Measurements from ENCODE around the gene F10. TPM values are rescaled to one million over a fixed set of nuclear protein-coding genes. Genes with fewer than 3 reads are reported as not detected.

F10 gene
- total and polyA plus RNA-seq, 9 of the 15 experiments (the other 6 are each of a cell fraction or from before 2014, with no cell fraction given), result 0.04 to 0.09 (median 0.07) TPM; not detected in 5

- peak in 1 of 2 experiments; percentile 61; a peak in 2 of 4 replicates for TF ChIP-seq FOXA3 (CRISPR knock-in tag; conservative IDR thresholded peaks at IDR 0.05 in 1 of 2, IDR thresholded peaks at IDR 0.05 in 1 of 2)
- no peak; the same call in 1 of the 2 replicates for TF ChIP-seq REST (IDR thresholded peaks at IDR 0.05; ENCODE audit: borderline replicate concordance)
- TF ChIP-seq REST (CRISPR knock-in tag; IDR thresholded peaks at IDR 0.05; ENCODE audit: low read depth), result no peak
- no peak for TF ChIP-seq TEAD2 (tag; IDR thresholded peaks at IDR 0.05)
- TF ChIP-seq SIRT6 (IDR thresholded peaks at IDR 0.05; ENCODE audit: low read depth, low read length), result no peak
- peak; percentile 50; the same call in 1 of the 2 replicates for TF ChIP-seq ZNF395 (CRISPR knock-in tag; IDR thresholded peaks at IDR 0.05)
- 0 out of 2 replicates have a peak, but pooled peaks have one; percentile 37 for TF ChIP-seq ZEB2 (IDR thresholded peaks at IDR 0.05)
- no peak for TF ChIP-seq HMGXB4 (CRISPR knock-in tag; IDR thresholded peaks at IDR 0.05)
- TF ChIP-seq NCOA2 (IDR thresholded peaks at IDR 0.05; ENCODE audit: partially characterized antibody in 2 of 2), result no peak
Observed at GRCh38 chr13:113138792-113139551, 16.4 kb downstream of the F10 start (continued).

All from K562 (cell line).